HCT116 (cell line): Measurements from ENCODE around the gene TLR8. TPM values are rescaled to one million over a fixed set of nuclear protein-coding genes. Genes with fewer than 3 reads are reported as not detected.

Experiments
- ATAC-seq: fragments of 200-7000 bp; cut with Tn5 transposase; 2 replicates; pipeline ENCODE4 v1.9.1; 2020; ENCODE audit warnings: mild to moderate bottlenecking, moderate library complexity
- Bru-seq: library from RNA; stranded (reverse); fragments of 400-500 nt; gene quantifications from one replicate; lab custom pipeline; 2021; lab: Mats Ljungman, UMichigan
- BruChase-seq, 2 experiments: library from RNA; stranded (reverse); fragments of 400-500 nt; gene quantifications; one replicate each; lab custom pipeline; 2021; lab: Mats Ljungman, UMichigan
- BruUV-seq: library from RNA; stranded (reverse); fragments of 400-500 nt; replicated peaks from 2 replicates; lab custom pipeline; 2021; lab: Mats Ljungman, UMichigan
- CTCF ChIA-PET: fragments of 300-600 bp; sonication (Branson Sonifier 250); formaldehyde crosslinking; loops from one replicate; lab custom pipeline; 2021; ENCODE audit warnings: antibody characterized with exemption; lab: Charles Lee
- POLR2A ChIA-PET: fragments of 300-600, 350-600 bp; sonication (Branson Sonifier 250); formaldehyde crosslinking; loops from one replicate; lab custom pipeline; 2021; ENCODE audit warnings: antibody characterized with exemption; lab: Charles Lee
- RAD21 ChIA-PET, 2 experiments: fragments of 300-600 bp; sonication (Branson Sonifier 250); formaldehyde crosslinking; loops; one replicate each; lab custom pipeline; 2023; ENCODE audit warnings: low total read pairs in 2 of 2; ENCODE audit not compliant: uncharacterized antibody in 2 of 2, unreplicated experiment in 2 of 2, low non-redundant PET in 1 of 2; lab: Charles Lee
- DNase-seq: peaks from one replicate; pipeline ENCODE4 v3.0.0-alpha.2; 2010; ENCODE audit warnings: low read depth, low spot score
- H2AFZ ChIP-seq: fragments of 200-600 bp; shearing (Covaris generic), sonication (generic); 2 replicates; pipeline ENCODE4 v1.6.1; 2017; ENCODE audit warnings: low read depth, mixed run types, mixed read lengths, antibody characterized with exemption, low read length; ENCODE audit not compliant: poor library complexity, severe bottlenecking
- H3K27ac ChIP-seq: 2 replicates; pipeline ENCODE4 v1.5.1; 2012; ENCODE audit warnings: low read depth, low read length
- H3K27me3 ChIP-seq: fragments of 200-600 bp; sonication (generic); 2 replicates; pipeline ENCODE4 v1.6.1; 2016; ENCODE audit warnings: mixed run types, low read length, mixed read lengths; ENCODE audit not compliant: insufficient read depth
- H3K36me3 ChIP-seq, 2 experiments: fragments of 200-500 bp in 1 of 2; fragments of 200-600 bp in 1 of 2; sonication (Bioruptor generic) in 1 of 2; sonication (generic) in 1 of 2; 2 replicates each; pipeline versions ENCODE4 v1.5.1 to v1.6.1; 2014 to 2016; ENCODE audit warnings: low read length in 2 of 2, inconsistent platforms in 1 of 2, mixed read lengths in 1 of 2, mixed run types in 1 of 2; ENCODE audit not compliant: insufficient read depth in 2 of 2, control insufficient read depth in 1 of 2
- H3K4me1 ChIP-seq, 2 experiments: fragments of 200-600 bp in 1 of 2; sonication (generic) in 1 of 2; 2 replicates each; pipeline versions ENCODE4 v1.5.1 to v1.6.1; 2012 to 2017; ENCODE audit warnings: low read length in 2 of 2, inconsistent platforms in 1 of 2, mild to moderate bottlenecking in 1 of 2, mixed read lengths in 1 of 2, mixed run types in 1 of 2, moderate library complexity in 1 of 2; ENCODE audit not compliant: insufficient read depth in 2 of 2, control insufficient read depth in 1 of 2
- H3K4me2 ChIP-seq: fragments of 200-600 bp; sonication (generic); 2 replicates; pipeline ENCODE4 v1.6.1; 2017; ENCODE audit warnings: mixed run types, low read length, mixed read lengths
- H3K4me3 ChIP-seq, 2 experiments: fragments of 200-600 bp in 1 of 2; sonication (generic) in 1 of 2; replicated peaks in 1 of 2; 2 replicates each; pipeline ENCODE4 v1.5.1; 2011 to 2016; ENCODE audit warnings: low read length in 2 of 2, control low read depth in 1 of 2, low read depth in 1 of 2, mild to moderate bottlenecking in 1 of 2, mixed read lengths in 1 of 2, mixed run types in 1 of 2
- H3K79me2 ChIP-seq: fragments of 200-600 bp; sonication (generic); 2 replicates; pipeline ENCODE4 v1.6.1; 2017; ENCODE audit warnings: mild to moderate bottlenecking, mixed run types, low read length, moderate library complexity, mixed read lengths; ENCODE audit not compliant: insufficient read depth
- H3K9ac ChIP-seq: fragments of 200-600 bp; sonication (generic); 2 replicates; pipeline ENCODE4 v1.6.1; 2016; ENCODE audit warnings: low read length, mixed read lengths
- H3K9me2 ChIP-seq: fragments of 200-600 bp; sonication (generic), shearing (Covaris generic); 2 replicates; pipeline ENCODE4 v1.6.1; 2017; ENCODE audit warnings: mixed run types, mild to moderate bottlenecking, moderate library complexity; ENCODE audit not compliant: insufficient read depth
- H3K9me3 ChIP-seq, 2 experiments: fragments of 200-500 bp in 1 of 2; fragments of 200-600 bp in 1 of 2; sonication (Bioruptor generic) in 1 of 2; sonication (generic) in 1 of 2; 2 replicates each; pipeline ENCODE4 v1.6.1; 2014 to 2017; ENCODE audit warnings: low read length in 2 of 2, mixed read lengths in 2 of 2, inconsistent platforms in 1 of 2, low read depth in 1 of 2, mild to moderate bottlenecking in 1 of 2, mixed run types in 1 of 2, moderate library complexity in 1 of 2; ENCODE audit not compliant: control insufficient read depth in 1 of 2, insufficient read depth in 1 of 2
- H4K20me1 ChIP-seq: fragments of 200-600 bp; sonication (generic), shearing (Covaris generic); 2 replicates; pipeline ENCODE4 v1.6.1; 2017; ENCODE audit warnings: mixed run types, mild to moderate bottlenecking, moderate library complexity; ENCODE audit not compliant: insufficient read depth
- CBX3 ChIP-seq: IDR thresholded peaks from 2 replicates; pipeline ENCODE4 v1.6.1; 2012; ENCODE audit warnings: low read depth
- CTCF ChIP-seq, 3 experiments: fragments of 200-600 bp in 1 of 3; sonication (generic) in 1 of 3; IDR thresholded peaks in 2 of 3; conservative IDR thresholded peaks in 1 of 3; 2 replicates each; pipeline ENCODE4 v1.5.1; 2012 to 2017; ENCODE audit warnings: low read depth in 2 of 3, low read length in 2 of 3, antibody characterized with exemption in 1 of 3, borderline replicate concordance in 1 of 3, control low read depth in 1 of 3, mild to moderate bottlenecking in 1 of 3, mixed read lengths in 1 of 3, mixed run types in 1 of 3, moderate library complexity in 1 of 3; ENCODE audit not compliant: insufficient read depth in 1 of 3
- EGR1 ChIP-seq: IDR thresholded peaks from 2 replicates; pipeline ENCODE4 v1.6.1; 2012; ENCODE audit warnings: low read depth
- ELF1 ChIP-seq: IDR thresholded peaks from 2 replicates; pipeline ENCODE4 v1.6.1; 2012; ENCODE audit warnings: low read depth, borderline replicate concordance
- EZH2 ChIP-seq: fragments of 200-600 bp; sonication (generic); IDR thresholded peaks from 2 replicates; pipeline ENCODE4 v1.6.1; 2017; ENCODE audit warnings: antibody characterized with exemption, mixed run types
- FOSL1 ChIP-seq: IDR thresholded peaks from 2 replicates; pipeline ENCODE4 v1.6.1; 2012; ENCODE audit warnings: low read depth
- POLR2A ChIP-seq: IDR thresholded peaks from 2 replicates; pipeline ENCODE4 v1.7.0; 2011; ENCODE audit warnings: borderline replicate concordance; ENCODE audit not compliant: insufficient read depth, insufficient read length; ENCODE audit errors: extremely low read depth
- POLR2AphosphoS5 ChIP-seq: IDR thresholded peaks from 2 replicates; pipeline ENCODE4 v1.6.1; 2011; ENCODE audit warnings: mild to moderate bottlenecking, low read depth, low read length, moderate library complexity
- SIN3A ChIP-seq: IDR thresholded peaks from 2 replicates; pipeline ENCODE4 v1.6.1; 2012; ENCODE audit warnings: low read depth
- SP1 ChIP-seq: IDR thresholded peaks from 2 replicates; pipeline ENCODE4 v1.6.1; 2012; ENCODE audit warnings: low read depth
- SRF ChIP-seq: IDR thresholded peaks from 2 replicates; pipeline ENCODE4 v1.6.1; 2012; ENCODE audit warnings: low read depth
- TCF7L2 ChIP-seq: IDR thresholded peaks from 2 replicates; pipeline ENCODE4 v1.7.0; 2011; ENCODE audit warnings: borderline replicate concordance, inconsistent platforms; ENCODE audit not compliant: insufficient read depth, insufficient read length; ENCODE audit errors: extremely low read depth
- ZBTB33 ChIP-seq: IDR thresholded peaks from 2 replicates; pipeline ENCODE4 v1.6.1; 2011; ENCODE audit warnings: mild to moderate bottlenecking, low read length, moderate library complexity; ENCODE audit not compliant: insufficient replicate concordance; ENCODE audit errors: extremely low read depth
- ZFX ChIP-seq: fragments of 450-650 bp; IDR thresholded peaks from 2 replicates; pipeline ENCODE4 v1.6.1; 2017
- ZNF274 ChIP-seq: fragments of 200-500 bp; sonication (Bioruptor generic); IDR thresholded peaks from 2 replicates; pipeline ENCODE4 v1.6.1; 2014; ENCODE audit warnings: mild to moderate bottlenecking, low read depth, low read length, inconsistent platforms
- intact Hi-C: fragments of 100-400 bp; cut with micrococcal nuclease; formaldehyde crosslinking; loops from 2 replicates; pipeline ENCODE4 v1.10.0; 2022
- long read RNA-seq: library from polyadenylated mRNA; unstranded; transcript quantifications from one replicate; pipeline ENCODE4 v2.0.0, GENCODE V29; 2021; ENCODE audit not compliant: unreplicated experiment
- polyA plus RNA-seq: library from polyadenylated mRNA; unstranded; fragments of >200 nt; gene quantifications from 2 replicates; pipeline ENCODE4 v1.2.1, GENCODE V29; 2012; ENCODE audit warnings: missing spikeins
- total RNA-seq: library from RNA; stranded (reverse); gene quantifications from one replicate; pipeline ENCODE4 v1.2.1, GENCODE V29; 2021; ENCODE audit not compliant: unreplicated experiment
- TF ChIP-seq, protein P1 (sequence below): IDR thresholded peaks from 2 replicates; pipeline ENCODE4 v1.6.1; 2012
- TF ChIP-seq, protein P2 (sequence below): IDR thresholded peaks from 2 replicates; pipeline ENCODE4 v1.6.1; 2012; ENCODE audit warnings: low read depth

The TLR8 gene
- total RNA-seq (not detected), Bru-seq, nascent RNA (not detected), BruChase-seq, experiment 1, labeled RNA remaining after a 6-hour chase (not detected), BruChase-seq, experiment 2, labeled RNA remaining after a 2-hour chase (not detected)
- not detected in 2 replicates for polyA plus RNA-seq
- long read RNA-seq: 0 reads

DNA sequence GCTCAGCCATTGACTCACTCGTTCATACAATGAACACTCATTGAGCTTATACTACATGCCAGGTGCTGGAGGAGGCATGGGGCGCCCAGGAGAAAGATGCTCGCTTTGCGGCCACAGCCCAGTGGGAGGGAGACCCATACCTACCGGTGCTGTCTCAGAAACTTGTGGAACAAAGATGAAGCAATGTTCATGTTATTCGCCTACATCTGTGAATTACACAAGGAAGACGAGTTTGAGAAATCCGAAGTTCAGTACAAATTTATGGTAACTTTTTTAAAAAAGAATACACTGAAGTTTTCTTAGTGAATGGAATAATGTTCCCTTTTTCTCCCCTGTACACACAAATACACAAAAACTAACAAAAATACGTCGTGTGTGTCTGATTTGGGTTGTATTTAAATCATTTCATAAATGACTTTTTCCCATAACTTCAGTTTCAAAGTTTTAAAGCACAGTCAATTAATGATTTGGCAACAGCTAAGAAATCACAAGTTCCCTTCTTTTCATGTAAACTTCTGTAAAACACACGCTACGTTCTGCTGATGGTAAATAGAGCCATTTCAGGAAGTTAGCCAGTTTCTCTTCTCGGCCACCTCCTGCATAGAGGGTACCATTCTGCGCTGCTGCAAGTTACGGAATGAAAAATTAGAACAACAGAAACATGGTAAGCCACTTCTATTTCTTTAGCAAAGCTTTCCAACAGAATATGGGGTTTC, at the start of gene TLR8:
Gene TLR8, plus strand, starts transcription at position 575 of the 716 bp plus-strand sequence. Its CDS starts 87 bp downstream, at position 662.
- Histone ChIP-seq H3K36me3 (no peaks in the 10 kb centered on the region), H3K4me1 (no peaks in the 10 kb centered on the region), H4K20me1 (no peaks in the 10 kb centered on the region), H3K79me2 (no peaks in the 10 kb centered on the region), H2AFZ (no peak within 1 kb of the TSS), H3K9ac (no peak within 1 kb of the TSS), H3K27ac (no peak within 1 kb of the TSS), H3K27me3 (no peaks in the 10 kb centered on the region), H3K4me3 (no peak within 1 kb of the TSS), H3K4me2 (no peak within 1 kb of the TSS), H3K9me3 (no peaks in the 10 kb centered on the region), H3K9me2 (no peaks in the 10 kb centered on the region)
- no peak for TF ChIP-seq EGR1
- no peak for TF ChIP-seq POLR2A
- TF ChIP-seq EZH2: no peak
- no peak for TF ChIP-seq SRF
- no peak for TF ChIP-seq POLR2AphosphoS5
- TF ChIP-seq, protein P1, sequence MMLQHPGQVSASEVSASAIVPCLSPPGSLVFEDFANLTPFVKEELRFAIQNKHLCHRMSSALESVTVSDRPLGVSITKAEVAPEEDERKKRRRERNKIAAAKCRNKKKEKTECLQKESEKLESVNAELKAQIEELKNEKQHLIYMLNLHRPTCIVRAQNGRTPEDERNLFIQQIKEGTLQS: no peak
- no peak for TF ChIP-seq FOSL1
- TF ChIP-seq ELF1: no peak
- TF ChIP-seq, protein P2, sequence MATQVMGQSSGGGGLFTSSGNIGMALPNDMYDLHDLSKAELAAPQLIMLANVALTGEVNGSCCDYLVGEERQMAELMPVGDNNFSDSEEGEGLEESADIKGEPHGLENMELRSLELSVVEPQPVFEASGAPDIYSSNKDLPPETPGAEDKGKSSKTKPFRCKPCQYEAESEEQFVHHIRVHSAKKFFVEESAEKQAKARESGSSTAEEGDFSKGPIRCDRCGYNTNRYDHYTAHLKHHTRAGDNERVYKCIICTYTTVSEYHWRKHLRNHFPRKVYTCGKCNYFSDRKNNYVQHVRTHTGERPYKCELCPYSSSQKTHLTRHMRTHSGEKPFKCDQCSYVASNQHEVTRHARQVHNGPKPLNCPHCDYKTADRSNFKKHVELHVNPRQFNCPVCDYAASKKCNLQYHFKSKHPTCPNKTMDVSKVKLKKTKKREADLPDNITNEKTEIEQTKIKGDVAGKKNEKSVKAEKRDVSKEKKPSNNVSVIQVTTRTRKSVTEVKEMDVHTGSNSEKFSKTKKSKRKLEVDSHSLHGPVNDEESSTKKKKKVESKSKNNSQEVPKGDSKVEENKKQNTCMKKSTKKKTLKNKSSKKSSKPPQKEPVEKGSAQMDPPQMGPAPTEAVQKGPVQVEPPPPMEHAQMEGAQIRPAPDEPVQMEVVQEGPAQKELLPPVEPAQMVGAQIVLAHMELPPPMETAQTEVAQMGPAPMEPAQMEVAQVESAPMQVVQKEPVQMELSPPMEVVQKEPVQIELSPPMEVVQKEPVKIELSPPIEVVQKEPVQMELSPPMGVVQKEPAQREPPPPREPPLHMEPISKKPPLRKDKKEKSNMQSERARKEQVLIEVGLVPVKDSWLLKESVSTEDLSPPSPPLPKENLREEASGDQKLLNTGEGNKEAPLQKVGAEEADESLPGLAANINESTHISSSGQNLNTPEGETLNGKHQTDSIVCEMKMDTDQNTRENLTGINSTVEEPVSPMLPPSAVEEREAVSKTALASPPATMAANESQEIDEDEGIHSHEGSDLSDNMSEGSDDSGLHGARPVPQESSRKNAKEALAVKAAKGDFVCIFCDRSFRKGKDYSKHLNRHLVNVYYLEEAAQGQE: no peak
- no peak for TF ChIP-seq ZBTB33
- TF ChIP-seq SIN3A: no peak
- TF ChIP-seq CBX3: no peak
- TF ChIP-seq ZFX: no peak
- TF ChIP-seq CTCF (IDR thresholded peaks at IDR 0.05 in 2 of 3, conservative IDR thresholded peaks at IDR 0.05 in 1 of 3; ENCODE audit: borderline replicate concordance in 1 of 3, insufficient read depth in 1 of 3, low read depth in 2 of 3, low read length in 2 of 3): no peak
- TF ChIP-seq TCF7L2: no peak
- no peak for TF ChIP-seq SP1
- no peak for TF ChIP-seq ZNF274
- ChIA-PET RAD21 (no interaction called here), CTCF (no interaction called here), POLR2A (no interaction called here)
- ATAC-seq (no peak), DNase-seq (no peak)
- BruUV-seq: no TSS peak
- intact Hi-C loops: no loop called here
